Suprapubic skin (tissue), 4 donors: Measurements from ENCODE around the gene TBL2. TPM values are rescaled to one million over a fixed set of nuclear protein-coding genes. Genes with fewer than 3 reads are reported as not detected.

ENCODE experiments used
- DNase-seq, 2 donors: peaks; one replicate each; pipeline ENCODE4 v3.0.0-alpha.2; 2019; ENCODE audit warnings: low spot score in 2 of 2
- H3K27ac ChIP-seq: fragments of 200-600 bp; sonication (generic); one replicate; pipeline ENCODE4 v1.5.1; 2019
- H3K27me3 ChIP-seq: fragments of 200-600 bp; sonication (generic); one replicate; pipeline ENCODE4 v1.5.1; 2019
- H3K36me3 ChIP-seq: fragments of 200-600 bp; sonication (generic); one replicate; pipeline ENCODE4 v1.5.1; 2019
- H3K4me1 ChIP-seq: fragments of 200-600 bp; sonication (generic); one replicate; pipeline ENCODE4 v1.5.1; 2019
- H3K4me3 ChIP-seq: fragments of 200-600 bp; sonication (generic); one replicate; pipeline ENCODE4 v1.5.1; 2019; ENCODE audit warnings: mild to moderate bottlenecking
- H3K9me3 ChIP-seq: fragments of 200-600 bp; sonication (generic); one replicate; pipeline ENCODE4 v1.5.1; 2019
- CTCF ChIP-seq, 2 donors: fragments of 200-600 bp in 1 of 2; fragments of 450-650 bp in 1 of 2; sonication (generic) in 1 of 2; IDR thresholded peaks; one replicate each; pipeline ENCODE4 v1.5.1; 2016 to 2019; ENCODE audit warnings: antibody characterized with exemption in 2 of 2, mild to moderate bottlenecking in 1 of 2, moderate library complexity in 1 of 2
- EP300 ChIP-seq: sonication (generic); formaldehyde crosslinking; IDR thresholded peaks from one replicate; pipeline ENCODE4 v1.6.1; 2017; ENCODE audit warnings: antibody characterized with exemption
- POLR2A ChIP-seq, 2 donors: fragments of 450-650 bp; IDR thresholded peaks; one replicate each; pipeline ENCODE4 v1.6.1; 2017; ENCODE audit warnings: antibody characterized with exemption in 2 of 2, mild to moderate bottlenecking in 2 of 2, moderate library complexity in 2 of 2
- POLR2AphosphoS5 ChIP-seq, 3 donors: sonication (generic); formaldehyde crosslinking; IDR thresholded peaks; one replicate each; pipeline ENCODE4 v1.6.1; 2017; ENCODE audit warnings: antibody characterized with exemption in 3 of 3
- WGBS: methylation state at CpG from one replicate; pipeline ENCODE4 v1.1.5; 2018; 5-methylcytosine and 5-hydroxymethylcytosine counted together
- total RNA-seq, 4 donors: library from RNA; depleted of rRNA; stranded (reverse); fragments of >200 nt; gene quantifications; one replicate each; pipeline ENCODE4 v1.1.0, GENCODE V29; 2016

The TBL2 gene
- total RNA-seq, 4 donors from 2014 or later = 23.3 to 43.3 (median 40.8) TPM

GRCh38 chr7:73519867-73520672 is 58.3 kb downstream of the TBL2 start:
- Histone ChIP-seq H3K9me3 (no peaks in the 10 kb centered on the region), H3K36me3 (peaks cover 10% of the 10 kb centered on the region), H3K4me1 (peaks cover 47% of the 10 kb centered on the region), H3K27ac (no peak overlapping the region), H3K27me3 (no peaks in the 10 kb centered on the region), H3K4me3 (peak overlapping the region; percentile 91)
- 67% methylated on average over 18 of the region's 18 CpGs for WGBS
- DNase-seq = peak; percentile 44 to 50
- TF ChIP-seq EP300 (no peak), CTCF (IDR thresholded peaks at IDR 0.05) (no peak), POLR2AphosphoS5 (IDR thresholded peaks at IDR 0.05) (no peak), POLR2A (IDR thresholded peaks at IDR 0.05) (no peak)

GRCh38 chr7:73518470-73518869 is 59.9 kb downstream of the TBL2 start:
- no peaks in the 10 kb centered on the region for H3K27me3 ChIP-seq
- TF ChIP-seq POLR2AphosphoS5 (IDR thresholded peaks at IDR 0.05) = no peak
- TF ChIP-seq POLR2A (IDR thresholded peaks at IDR 0.05) = no peak
- TF ChIP-seq EP300 = no peak
- no peak for TF ChIP-seq CTCF (IDR thresholded peaks at IDR 0.05)
- no peak overlapping the region for H3K27ac ChIP-seq
- DNase-seq = peak in 1 of 2 donors; percentile 53
- peaks cover 16% of the 10 kb centered on the region for H3K36me3 ChIP-seq
- no peak overlapping the region for H3K4me3 ChIP-seq
- no peaks in the 10 kb centered on the region for H3K9me3 ChIP-seq
- peaks cover 47% of the 10 kb centered on the region for H3K4me1 ChIP-seq
- WGBS = 73% methylated on average over 5 of the region's 5 CpGs

Other genes with a start within 250 kb of the TBL2 start
- gene FZD9, start 144.8 kb downstream of the TBL2 start, total RNA-seq = 1 to 10 TPM in 2 of 4 donors, under 1 TPM in 2; 0.47 to 2.1 (median 1.3) TPM
- 10 to 100 TPM; 27.9 to 36.7 (median 29.6) TPM for gene BAZ1B, start 56.3 kb downstream of the TBL2 start, total RNA-seq
- gene BCL7B, start 20.9 kb downstream of the TBL2 start, total RNA-seq = 10 to 100 TPM; 33.4 to 55.4 (median 46.1) TPM
- 1 to 10 TPM; 1.9 to 9.3 (median 2.7) TPM for gene MLXIPL, start 45.9 kb upstream of the TBL2 start, total RNA-seq
- gene VPS37D, start 89.3 kb upstream of the TBL2 start, total RNA-seq = 1 to 10 TPM; 1.9 to 3.5 (median 2.1) TPM
- 1 to 10 TPM; 4.4 to 4.9 (median 4.8) TPM for gene DNAJC30, start 104.9 kb upstream of the TBL2 start, total RNA-seq
- gene BUD23, start 105.0 kb upstream of the TBL2 start, total RNA-seq = 10 to 100 TPM; 48.1 to 65.8 (median 53.8) TPM
- 1 to 10 TPM; 3.3 to 6.0 (median 4.3) TPM for gene STX1A, start 141.1 kb upstream of the TBL2 start, total RNA-seq
- 10 to 100 TPM; 15.2 to 39.4 (median 23.7) TPM for gene ABHD11, start 160.2 kb upstream of the TBL2 start, total RNA-seq
- gene CLDN3, start 191.7 kb upstream of the TBL2 start, total RNA-seq = 10 to 100 TPM in 2 of 4 donors, 1 to 10 TPM in 2; 4.6 to 19.4 (median 12.0) TPM